ACHN (cell line): ENCODE measurements around the gene MACIR.

Experiments used
- DNase-seq: peaks from one replicate; pipeline ENCODE4 v3.0.0-alpha.2; 2015
- in situ Hi-C: cut with HindIII; loops from 2 replicates; pipeline ENCODE4 v1.10.0; 2017; ENCODE audit warnings: low sequenced_read_pairs, low pct_ligation_motif_present, low pct_unique_long_range_greater_than_20kb

Gene MACIR

DNA sequence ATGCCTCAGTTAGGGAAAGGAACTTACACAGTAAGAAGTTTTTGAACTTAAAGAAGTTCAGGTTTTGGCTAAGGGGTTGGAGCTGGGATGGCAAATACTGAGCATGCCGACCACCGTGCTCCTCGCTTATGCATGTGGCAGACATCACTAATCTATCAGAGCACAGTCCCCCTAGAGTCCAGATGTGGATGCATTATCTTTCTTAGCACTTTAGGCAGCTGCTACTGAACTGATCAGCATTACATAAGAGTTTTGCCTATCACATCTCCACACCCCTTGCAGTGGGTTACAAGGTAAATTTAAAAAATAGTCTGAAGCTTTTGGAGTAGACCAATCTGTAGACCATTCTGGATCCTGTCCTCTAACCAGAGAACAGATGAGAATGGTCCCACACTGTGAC is 22.4 kb downstream of the MACIR start:
- in situ Hi-C loops, result no loop called here
- no peak for DNase-seq

DNA sequence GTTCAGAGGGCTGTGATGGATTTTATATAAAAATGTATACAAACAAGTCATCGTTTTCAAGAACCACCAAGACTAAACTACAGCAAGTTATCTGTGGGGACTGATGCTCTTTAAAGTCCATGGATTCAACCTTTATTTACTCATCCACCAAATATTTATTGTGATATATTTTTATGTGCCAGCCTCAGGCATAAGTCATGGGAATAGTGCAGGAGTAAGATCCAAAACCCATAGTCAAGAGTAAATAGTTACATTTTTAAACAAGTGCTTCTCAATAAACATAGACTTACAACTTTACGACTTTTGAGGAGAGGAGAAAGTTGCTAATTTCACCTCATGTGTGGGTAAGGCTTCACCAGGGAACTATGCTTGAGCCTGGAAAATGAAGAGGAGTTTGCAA is 24.6 kb downstream of the MACIR start:
- in situ Hi-C loops, result no loop called here
- DNase-seq, result no peak

DNA sequence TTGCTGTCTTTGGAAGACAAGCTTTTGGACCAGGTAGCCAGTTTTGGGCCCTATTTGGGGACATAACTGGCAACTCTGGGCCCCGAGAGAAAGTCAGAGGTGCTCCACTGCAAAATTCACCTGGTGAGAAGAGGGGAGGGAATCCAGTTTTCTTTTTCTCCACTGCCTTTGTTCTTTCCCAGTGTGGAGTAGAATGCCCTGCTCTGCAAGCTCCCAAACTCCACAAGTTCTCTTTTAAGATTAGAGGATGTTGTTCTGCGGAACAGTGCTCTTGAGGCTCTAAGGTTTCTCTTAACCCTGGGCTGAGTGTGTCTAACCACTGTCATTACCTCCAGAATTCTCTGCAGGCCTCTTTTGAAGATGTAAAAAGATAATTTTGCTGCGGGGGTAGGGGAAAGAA is 25.3 kb downstream of the MACIR start:
- in situ Hi-C loops, result no loop called here
- no peak for DNase-seq

DNA sequence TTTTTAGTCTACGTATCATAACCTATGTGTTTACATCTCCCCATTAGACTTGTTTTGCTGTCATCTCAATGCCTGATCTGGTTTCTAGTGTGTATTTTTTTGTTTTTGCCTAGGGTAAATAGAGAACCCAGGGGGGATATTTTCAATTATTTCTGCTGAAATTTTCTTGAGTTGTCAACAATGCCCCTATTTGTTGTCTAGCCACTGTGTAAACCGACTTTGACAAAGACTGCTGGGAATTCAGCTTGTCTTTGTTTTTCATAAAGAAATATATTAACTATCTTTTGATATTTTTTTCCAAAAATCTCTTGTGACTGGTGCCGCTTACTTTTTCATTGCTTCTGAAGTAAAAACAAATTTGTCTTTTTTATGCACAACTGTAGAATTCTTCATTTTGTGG is 28.1 kb downstream of the MACIR start:
- in situ Hi-C loops, result no loop called here
- DNase-seq, result no peak

DNA sequence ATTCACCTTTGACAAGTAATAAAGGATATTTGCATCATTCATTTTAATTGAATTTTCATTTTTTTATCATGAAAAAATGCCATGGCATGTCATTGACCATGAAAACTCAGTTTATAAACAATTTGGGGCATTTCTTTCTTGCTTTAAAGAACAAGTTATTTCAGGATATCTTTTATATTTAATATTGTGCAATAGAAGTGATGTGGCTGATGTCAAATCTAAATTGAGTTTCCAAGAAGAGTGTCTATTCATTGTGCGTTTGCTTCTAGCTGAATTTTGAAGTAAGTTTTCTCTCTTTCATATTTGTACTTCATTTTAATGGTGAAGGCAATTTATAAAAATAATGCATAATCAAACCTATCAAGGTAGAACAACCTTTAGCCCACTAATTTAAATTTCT is 30.5 kb downstream of the MACIR start:
- no peak for DNase-seq
- in situ Hi-C loops, result no loop called here

DNA sequence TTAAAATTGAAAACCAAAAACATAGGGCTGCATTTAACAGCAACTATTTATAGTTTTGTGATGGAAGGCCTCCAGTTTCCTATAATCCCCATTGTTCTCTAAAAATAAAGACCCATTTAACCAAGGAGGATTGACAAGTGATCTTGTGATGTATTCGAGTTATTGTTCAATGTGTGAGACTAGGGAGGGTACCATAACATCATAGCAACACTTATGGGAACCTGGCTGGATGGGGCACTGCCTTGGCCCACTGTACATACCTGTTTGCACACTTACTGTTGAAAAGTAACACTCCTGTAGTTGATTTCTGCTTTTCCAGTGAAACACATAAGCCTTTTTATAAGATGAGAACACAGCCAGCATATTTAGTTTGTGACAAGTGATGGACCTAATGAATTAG is 32.3 kb downstream of the MACIR start:
- in situ Hi-C loops, result no loop called here
- no peak for DNase-seq

DNA sequence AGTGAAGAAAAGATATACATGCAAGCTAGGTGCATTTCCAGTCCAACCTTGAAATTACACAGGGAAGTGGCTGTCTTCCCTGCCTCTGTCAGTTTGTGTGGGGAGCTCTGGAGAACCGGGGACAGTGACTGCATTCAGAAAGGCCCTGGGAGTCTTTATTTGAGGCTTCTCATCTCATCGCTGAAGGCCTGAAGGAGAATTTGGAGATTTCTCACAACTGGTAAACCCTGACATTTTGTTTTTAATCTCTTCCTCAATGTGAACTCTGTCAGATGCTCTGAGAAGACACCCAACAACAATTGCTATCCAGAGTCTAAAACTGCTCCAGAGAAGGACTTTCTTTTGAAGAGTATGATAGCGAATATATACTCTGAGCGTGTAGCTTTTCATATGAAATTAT is 33.0 kb downstream of the MACIR start:
- DNase-seq, result no peak
- in situ Hi-C loops, result no loop called here

DNA sequence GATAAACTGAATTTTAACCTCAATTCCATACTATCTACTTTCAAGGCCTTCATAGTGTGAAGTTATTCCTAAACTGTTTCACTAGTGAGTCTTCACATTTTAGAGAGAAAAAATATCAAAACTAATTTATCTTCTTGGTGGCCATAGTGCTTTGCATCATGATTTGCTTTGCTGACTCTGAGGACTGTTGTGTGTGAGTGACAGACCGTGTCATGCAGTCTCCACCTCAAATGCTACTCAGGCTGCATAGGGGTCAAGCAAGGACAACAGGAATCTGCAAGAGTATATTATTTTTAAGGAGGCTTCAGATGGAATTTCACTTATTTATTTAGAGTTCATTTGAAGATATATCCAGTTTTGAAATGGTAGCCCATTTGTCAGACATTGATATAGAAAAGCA is 34.5 kb downstream of the MACIR start:
- in situ Hi-C loops, result no loop called here
- no peak for DNase-seq

DNA sequence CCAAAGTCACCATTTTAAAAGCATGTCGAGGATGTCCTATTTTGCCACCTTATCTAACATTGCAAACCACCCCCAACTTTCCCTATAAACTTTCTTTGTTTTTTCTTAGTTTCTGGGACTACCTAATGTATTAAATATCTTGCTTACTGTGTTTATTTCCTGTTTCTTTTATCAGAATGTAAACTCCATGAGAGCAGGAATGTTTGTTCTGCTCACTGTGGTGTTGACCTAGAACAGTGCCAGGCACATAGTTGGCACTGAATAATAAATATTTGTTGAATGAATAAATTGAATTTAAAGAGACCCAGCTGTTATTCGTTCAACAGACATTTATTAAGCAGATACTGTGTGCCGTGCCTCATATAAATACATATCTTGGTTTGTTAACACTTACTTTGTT is 35.2 kb downstream of the MACIR start:
- in situ Hi-C loops, result no loop called here
- no peak for DNase-seq

DNA sequence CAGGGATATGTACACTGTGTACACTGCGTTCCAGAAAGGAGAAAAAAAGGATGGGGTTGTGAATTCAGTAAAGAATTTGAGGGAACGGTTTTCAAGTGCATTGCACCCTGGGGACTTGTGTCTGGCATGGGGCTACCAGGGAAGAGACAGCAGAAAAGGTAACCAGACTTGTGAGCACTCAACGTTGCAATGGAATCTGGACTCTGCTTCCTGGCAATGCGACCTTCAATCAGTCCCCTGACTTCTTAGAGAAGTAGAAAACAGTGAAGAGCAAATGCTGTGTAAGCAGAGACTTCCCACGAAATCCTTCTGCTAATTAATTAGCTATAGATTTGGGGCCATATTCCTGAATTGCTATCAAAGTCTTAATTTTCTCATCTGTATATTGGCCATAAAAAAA is 36.3 kb downstream of the MACIR start:
- in situ Hi-C loops, result no loop called here
- no peak for DNase-seq

DNA sequence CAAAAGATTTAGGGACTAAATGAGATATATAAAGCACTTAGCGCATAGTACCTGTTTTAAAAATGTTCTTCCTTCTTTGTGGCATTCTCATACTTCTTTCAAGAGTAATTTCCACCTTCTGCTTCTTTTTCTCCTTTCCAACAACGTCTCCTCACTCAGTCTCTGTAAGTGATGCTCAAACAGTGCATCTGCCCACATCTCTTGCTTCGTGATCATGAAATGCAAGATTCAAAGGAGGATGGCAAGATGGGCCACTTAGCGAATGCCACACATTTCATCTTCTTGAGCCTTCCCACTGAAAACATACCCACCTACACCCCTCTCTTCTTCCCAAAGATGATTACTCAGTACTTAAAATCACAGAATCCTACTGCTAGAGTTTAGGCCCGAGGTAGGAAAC is 36.9 kb downstream of the MACIR start:
- DNase-seq, result no peak
- in situ Hi-C loops, result no loop called here

DNA sequence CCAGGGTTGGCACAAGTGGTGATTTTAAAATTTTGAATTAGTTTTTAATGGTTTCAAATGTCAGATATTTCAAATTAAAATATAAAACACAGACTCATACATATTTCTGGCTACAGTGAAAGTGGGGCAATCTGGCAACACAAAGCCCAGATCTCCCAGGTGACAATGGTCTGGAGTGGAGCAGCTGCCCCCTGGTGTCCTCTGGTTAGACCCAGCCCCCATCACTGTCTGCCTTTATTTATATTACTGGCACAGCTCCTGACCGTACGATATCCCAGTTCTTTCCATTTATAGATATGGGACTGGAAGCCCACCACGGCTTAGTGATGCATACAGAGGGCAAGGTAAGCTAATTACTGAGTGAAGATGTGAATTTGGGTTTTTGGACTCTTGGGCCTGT is 37.3 kb downstream of the MACIR start:
- no peak for DNase-seq
- in situ Hi-C loops, result no loop called here

DNA sequence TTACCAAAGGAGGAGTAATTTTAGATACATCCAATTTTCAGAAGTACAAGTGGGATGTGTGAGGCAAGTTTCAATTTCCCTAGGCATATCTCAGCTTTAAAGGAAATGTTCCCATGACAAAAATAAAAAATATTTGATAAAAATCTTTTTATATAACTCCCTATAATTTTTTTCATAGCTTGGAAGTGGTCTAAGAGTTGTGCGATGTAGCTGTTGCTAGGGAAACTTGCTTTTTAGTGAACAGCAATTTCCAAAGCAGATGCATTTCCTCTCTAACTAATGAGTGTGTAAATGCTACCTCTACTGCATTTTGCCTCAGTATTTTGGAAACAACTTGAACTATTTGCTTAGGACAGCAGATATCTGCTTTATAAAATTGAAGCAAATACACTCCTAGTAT is 39.6 kb downstream of the MACIR start:
- in situ Hi-C loops, result no loop called here

DNA sequence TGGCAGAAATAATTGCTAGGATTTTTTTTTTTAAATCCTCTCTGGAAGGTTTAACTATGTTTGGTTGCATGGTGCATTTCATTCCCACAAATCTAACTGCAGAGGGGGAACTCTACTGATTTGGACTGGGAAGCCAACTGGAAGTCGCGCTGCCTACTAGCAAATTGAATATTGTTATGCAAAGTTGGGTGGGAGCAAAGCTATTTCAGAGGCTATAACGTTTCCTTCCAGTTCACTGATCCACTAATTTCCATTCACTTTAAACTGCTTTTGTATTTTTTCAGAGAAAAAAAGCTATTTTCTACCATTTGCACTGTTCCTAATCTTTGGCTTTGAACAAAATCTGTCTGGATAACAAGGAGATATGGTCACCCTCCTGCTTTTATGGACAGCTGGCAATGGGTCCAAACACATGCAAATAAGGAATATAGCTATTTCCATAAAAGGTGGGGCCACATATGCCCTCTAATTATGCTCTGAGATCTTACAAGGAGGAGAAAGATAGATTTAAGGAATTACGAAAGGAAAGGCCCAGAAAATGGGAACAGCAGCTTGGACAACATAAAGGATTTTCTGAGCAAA is 40.1 kb downstream of the MACIR start:
- no peak for DNase-seq
- in situ Hi-C loops, result no loop called here

More for the DNA sequence above, 39.6 kb downstream of the MACIR start:
- DNase-seq, result no peak

DNA sequence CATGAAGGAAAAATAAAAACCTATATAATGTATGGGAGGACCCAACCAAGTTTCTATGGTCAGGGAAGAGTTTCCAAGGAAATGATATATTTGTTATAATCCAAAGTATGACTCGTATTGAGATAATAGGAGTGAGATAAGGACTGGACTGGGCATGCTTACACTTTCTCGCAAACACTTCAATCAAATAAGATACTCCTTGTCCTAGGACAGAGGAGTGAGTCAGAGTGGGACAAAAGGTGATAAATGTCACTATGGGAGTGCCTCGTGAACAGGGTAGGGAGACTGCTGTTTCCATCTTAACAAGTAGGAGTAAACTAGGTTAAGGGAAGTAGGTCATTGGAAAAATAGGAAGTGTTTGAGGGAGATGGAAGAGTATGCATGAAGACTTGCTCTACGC is 47.2 kb downstream of the MACIR start:
- no peak for DNase-seq
- in situ Hi-C loops, result no loop called here

DNA sequence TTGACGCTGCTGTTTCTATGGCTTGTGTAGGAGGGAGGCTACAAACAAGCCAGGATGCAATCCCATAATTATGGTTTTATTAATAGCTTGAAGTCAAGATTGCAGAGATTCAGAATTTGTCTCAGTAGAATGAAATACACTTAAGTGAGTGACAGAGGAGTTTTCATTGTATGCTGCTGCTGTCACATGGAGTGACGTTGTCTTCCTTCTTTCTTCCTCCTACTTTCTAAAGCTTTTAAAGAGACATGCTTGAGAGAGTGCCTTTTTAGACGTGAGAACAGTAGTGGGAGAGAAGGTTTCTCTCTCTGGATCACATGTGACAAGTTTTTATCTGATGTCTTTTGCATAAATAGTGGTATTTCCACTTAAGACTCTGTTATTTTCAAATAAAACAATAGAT is 48.9 kb downstream of the MACIR start:
- in situ Hi-C loops, result no loop called here
- DNase-seq, result no peak

DNA sequence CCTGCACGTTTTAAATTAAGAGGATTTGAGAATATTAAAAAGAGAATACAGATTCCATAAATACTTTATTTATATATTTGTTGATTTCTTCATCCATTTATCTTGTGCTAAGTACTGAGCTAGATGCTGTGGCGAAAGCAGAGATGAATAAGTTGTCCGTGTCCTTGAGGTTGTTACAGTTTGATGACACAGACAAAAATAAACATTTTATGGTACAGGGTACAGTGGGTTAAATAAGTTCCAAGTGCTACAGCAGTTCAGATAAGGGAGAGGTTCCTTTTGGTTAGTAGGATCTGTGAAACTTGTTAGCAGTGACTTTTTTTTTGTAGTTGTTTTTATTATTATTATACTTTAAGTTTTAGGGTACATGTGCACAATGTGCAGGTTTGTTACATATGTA is 50.2 kb downstream of the MACIR start:
- no peak for DNase-seq
- in situ Hi-C loops, result no loop called here

DNA sequence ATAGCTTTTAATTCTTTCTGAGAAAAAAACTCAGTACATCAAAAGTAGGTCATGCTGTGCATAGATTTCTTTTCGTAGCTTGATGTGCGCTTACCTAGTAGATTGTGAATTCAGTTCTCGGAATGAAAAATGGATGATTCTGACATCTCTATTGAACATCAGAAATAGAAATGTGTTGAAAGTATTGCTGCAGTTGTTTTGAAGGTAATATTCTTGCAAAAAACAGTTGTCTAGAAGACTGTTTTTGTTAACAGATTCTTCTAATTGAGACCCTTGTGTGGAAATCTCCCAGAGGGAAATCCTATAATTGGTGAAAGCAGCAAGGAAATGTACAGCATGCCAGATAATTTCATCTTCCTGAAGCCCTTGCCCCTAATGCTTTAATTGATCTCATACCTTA is 54.5 kb downstream of the MACIR start:
- in situ Hi-C loops, result no loop called here
- DNase-seq, result no peak

DNA sequence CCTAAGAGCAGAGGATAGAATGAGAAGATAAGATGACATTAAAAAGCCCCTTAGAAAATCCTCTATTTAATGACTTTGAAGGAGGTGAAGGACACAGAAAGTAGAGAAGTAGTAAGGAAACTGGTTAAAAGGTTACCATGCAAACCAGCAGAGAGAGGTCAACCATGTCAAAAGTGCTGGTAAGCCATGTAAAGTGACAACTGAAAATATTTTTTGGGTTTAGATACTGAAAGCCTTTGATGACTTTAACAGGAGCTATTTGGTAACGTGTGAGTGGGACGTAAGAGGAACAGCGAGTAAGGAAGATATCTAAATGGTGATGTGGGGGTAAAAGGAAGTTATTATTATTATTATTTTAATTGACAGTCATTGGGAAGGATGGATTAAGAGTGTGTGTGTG is 56.9 kb downstream of the MACIR start:
- no peak for DNase-seq
- in situ Hi-C loops, result no loop called here

DNA sequence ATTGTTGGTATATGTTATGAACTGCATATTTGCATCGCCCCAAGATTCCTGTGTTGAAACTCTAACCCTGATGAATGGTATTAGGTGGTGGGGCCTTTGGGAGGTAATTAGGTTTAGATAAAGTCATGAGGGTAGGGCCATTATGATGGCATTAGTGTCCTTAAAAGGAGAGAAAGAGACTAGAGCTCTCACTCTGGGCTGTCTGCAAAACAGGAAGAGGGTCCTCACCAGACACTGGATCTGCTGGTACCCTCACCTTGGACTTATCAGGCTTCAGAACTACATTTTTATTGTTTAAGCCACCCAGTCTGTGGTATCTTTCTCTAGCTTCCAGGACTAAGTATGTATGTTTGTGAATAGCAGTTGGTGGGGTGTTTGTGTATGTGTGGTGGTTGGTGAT is 68.9 kb downstream of the MACIR start:
- no peak for DNase-seq
- in situ Hi-C loops, result no loop called here

DNA sequence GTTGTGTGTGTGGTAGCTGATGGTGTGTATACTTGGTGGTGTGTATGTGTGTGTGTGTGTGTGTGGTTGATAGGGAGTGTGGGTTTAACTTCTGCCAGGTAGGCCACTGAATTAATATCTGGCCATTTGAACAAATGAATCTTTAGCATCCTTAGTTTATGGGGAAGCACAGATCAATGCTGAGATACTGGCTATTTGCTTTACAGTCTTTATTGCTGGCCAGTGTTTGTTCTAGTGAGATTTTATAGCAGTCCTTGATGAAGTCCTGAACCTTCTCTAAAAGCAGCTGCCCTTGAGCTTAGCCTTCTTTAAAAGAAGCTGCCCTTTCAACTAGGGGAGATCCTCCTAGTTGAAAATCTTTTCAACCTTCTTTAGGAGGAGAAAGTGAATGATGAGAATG is 69.3 kb downstream of the MACIR start:
- in situ Hi-C loops, result no loop called here
- no peak for DNase-seq
